LHCN-M2 (cell line): ENCODE measurements around the gene LDLRAD3. TPM values are rescaled to one million over a fixed set of nuclear protein-coding genes. Genes with fewer than 3 reads are reported as not detected.
A peak's percentile ranks its signal among the peaks of the same experiment; 100 is the strongest.
"Not testable (repeated sequence)": the region's sequence is repeated elsewhere in the genome, so short reads cannot be mapped to it uniquely, and the experiment has no call there.

Experiments used
- DNase-seq: peaks from one replicate; pipeline ENCODE4 v3.0.0-alpha.2; 2012; ENCODE audit warnings: low read depth
- polyA plus RNA-seq: library from polyadenylated mRNA; unstranded; fragments of >200 nt; gene quantifications from one replicate; pipeline ENCODE4 v1.2.1, GENCODE V29; 2012; ENCODE audit warnings: missing spikeins
- total RNA-seq: library from RNA; depleted of rRNA; stranded (reverse); fragments of >200 nt; gene quantifications from 2 replicates; pipeline ENCODE4 v1.2.3, GENCODE V29; 2014; rRNA removed

Gene LDLRAD3
- 30.8 and 44.3 TPM in 2 replicates for total RNA-seq
- polyA plus RNA-seq, result 9.1 TPM

GRCh38 chr11:35943713-35944502 lies at the start of gene LDLRAD3:
Gene LDLRAD3, plus strand, starts transcription at chr11:35944062. Its CDS starts 37 bp downstream, at chr11:35944099.
- DNase-seq, result peak; percentile 84

GRCh38 chr11:35897019-35897418 lies 46.8 kb upstream of the LDLRAD3 start:
- no peak for DNase-seq

- no peak for DNase-seq
These were observed 40.9 kb upstream of the LDLRAD3 start for GRCh38 chr11:35902961-35903360.

- peak; percentile 65 for DNase-seq
These were observed 38.1 kb upstream of the LDLRAD3 start for GRCh38 chr11:35905646-35906276.

- no peak for DNase-seq
These were observed 37.6 kb upstream of the LDLRAD3 start for GRCh38 chr11:35906277-35906661.

- DNase-seq, result no peak
These were observed 37.2 kb upstream of the LDLRAD3 start for GRCh38 chr11:35906681-35907080.

- peak; percentile 98 for DNase-seq
These were observed 36.0 kb upstream of the LDLRAD3 start for GRCh38 chr11:35907648-35908431.

GRCh38 chr11:35908432-35908771 lies 35.5 kb upstream of the LDLRAD3 start:
- DNase-seq, result not testable (repeated sequence)

- no peak for DNase-seq
These were observed 34.2 kb upstream of the LDLRAD3 start for GRCh38 chr11:35909511-35910265.

GRCh38 chr11:35911013-35911412 lies 32.8 kb upstream of the LDLRAD3 start:
- no peak for DNase-seq

- DNase-seq, result no peak
These were observed 32.2 kb upstream of the LDLRAD3 start for GRCh38 chr11:35911616-35912165.

GRCh38 chr11:35912436-35912835 lies 31.4 kb upstream of the LDLRAD3 start:
- DNase-seq, result not testable (repeated sequence)

- DNase-seq, result no peak
These were observed 30.8 kb upstream of the LDLRAD3 start for GRCh38 chr11:35912883-35913624.

- no peak for DNase-seq
These were observed 29.0 kb upstream of the LDLRAD3 start for GRCh38 chr11:35914816-35915215.

- DNase-seq, result no peak
These were observed 27.6 kb upstream of the LDLRAD3 start for GRCh38 chr11:35916270-35916669.

- no peak for DNase-seq
These were observed 26.2 kb upstream of the LDLRAD3 start for GRCh38 chr11:35917676-35918075.

- peak; percentile 63 for DNase-seq
These were observed 25.1 kb upstream of the LDLRAD3 start for GRCh38 chr11:35918716-35919115.

- peak; percentile 77 for DNase-seq
These were observed 24.6 kb upstream of the LDLRAD3 start for GRCh38 chr11:35919244-35919643.

- no peak for DNase-seq
These were observed 20.4 kb upstream of the LDLRAD3 start for GRCh38 chr11:35923452-35923851.

- no peak for DNase-seq
These were observed 19.1 kb upstream of the LDLRAD3 start for GRCh38 chr11:35924811-35925210.

- no peak for DNase-seq
These were observed 16.8 kb upstream of the LDLRAD3 start for GRCh38 chr11:35927104-35927503.
